GM19240 (cell line): ENCODE data around the gene OR52H1.
A peak's percentile ranks its signal among the peaks of the same experiment; 100 is the strongest.
"Not testable (repeated sequence)": the region's sequence is repeated elsewhere in the genome, so short reads cannot be mapped to it uniquely, and the experiment has no call there.

Experiments used
- DNase-seq: peaks from one replicate; pipeline ENCODE4 v3.0.0; 2011; ENCODE audit warnings: low spot score; ENCODE audit not compliant: insufficient read length

OR52H1 gene

DNA sequence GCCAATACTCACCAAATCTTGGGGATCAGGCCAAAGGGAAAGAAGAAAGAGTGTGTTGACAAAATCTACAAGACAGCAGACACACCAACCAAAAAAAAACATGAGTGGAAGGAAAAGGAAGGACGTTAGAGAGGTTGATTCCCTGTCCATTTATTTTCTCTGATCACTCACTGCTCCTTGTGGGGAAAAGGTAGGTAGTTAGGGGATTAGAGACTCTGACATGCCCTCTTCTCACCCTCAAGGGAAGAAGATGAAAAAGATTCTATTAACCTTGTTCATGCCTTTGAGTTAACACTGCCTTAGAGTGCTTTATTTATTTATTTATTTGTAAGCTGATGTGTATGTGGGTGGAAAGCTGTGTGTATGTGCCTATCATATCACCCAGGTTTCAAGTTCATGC is at the start of gene OR52H1:
Gene OR52H1 (minus strand): TSS at position 101 of the 400 bp plus-strand sequence. CDS start 3,035 bp downstream, outside the sequence.
- DNase-seq: no peak

DNA sequence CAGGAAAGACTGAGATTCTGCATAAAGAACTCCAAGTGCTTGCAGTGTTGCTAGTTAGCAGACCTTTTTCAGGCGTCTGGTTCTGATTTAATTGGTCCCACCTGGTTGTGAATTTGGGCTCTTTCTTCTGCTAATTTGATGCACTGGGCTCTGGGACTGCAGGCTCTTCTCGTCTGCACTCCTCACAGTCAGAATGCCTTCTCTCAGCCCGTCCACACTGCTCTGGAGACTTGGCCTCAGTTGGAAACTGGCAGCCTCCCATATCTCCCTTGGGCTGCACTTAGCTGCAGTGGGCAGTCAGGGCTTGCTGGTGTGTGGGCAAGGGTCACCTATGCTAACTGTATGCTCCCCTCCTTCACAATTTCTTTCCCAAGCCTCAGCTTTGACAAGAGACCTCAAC is 49.6 kb upstream of the OR52H1 start:
- DNase-seq: no peak

DNA sequence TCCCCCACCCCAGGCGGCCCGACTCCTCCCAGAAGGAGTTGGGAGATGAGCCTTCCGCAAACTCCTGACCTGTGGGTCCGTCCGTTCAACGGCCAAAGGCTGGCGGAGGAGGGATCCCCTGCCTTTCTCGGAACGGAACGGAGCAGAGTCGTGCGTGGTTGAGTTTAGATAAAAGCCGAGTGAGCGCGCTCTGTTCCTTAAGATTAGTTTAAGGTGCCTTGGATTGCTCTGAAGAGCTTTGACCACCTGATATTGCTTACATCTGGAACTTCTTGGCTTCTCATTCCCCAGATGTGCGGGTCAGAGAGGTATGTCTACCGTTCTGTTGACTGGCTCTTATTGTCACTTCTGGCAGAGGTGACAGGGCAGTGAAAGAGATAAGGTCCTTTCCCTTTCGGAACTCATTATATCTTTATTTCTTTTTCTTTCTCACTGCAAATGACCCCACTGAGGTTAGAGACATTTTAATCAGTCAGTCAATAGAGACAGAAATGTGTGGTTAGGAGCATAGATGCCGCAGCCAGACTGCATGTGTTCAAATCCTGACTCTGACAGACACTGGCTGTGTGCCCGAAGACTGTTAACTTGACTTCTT is 48.4 kb upstream of the OR52H1 start, which contains the start of gene TRIM6:
Gene TRIM6 (plus strand): TSS at position 31 of the 595 bp plus-strand sequence. CDS start 261 bp downstream, at position 292.
- peak; percentile 11 for DNase-seq

DNA sequence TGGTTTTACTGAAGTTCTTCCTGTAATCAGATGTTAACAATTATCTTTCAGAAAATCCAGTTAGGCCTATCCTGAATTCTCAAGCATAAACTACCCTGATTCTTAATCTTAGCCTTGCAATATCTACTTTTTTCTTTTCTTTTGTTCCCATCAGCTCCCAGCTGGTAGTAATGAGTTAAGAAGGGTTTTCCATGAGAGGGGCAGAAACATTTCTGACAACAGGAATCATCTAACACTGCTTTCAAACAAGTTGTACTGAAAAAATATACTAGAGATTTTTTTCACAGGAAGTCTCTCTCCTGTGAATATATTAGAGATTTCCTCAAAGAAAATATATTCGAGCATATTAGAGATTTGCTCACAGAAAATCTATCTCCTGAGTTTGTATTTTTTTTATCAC is 44.8 kb upstream of the OR52H1 start:
- DNase-seq: no peak

DNA sequence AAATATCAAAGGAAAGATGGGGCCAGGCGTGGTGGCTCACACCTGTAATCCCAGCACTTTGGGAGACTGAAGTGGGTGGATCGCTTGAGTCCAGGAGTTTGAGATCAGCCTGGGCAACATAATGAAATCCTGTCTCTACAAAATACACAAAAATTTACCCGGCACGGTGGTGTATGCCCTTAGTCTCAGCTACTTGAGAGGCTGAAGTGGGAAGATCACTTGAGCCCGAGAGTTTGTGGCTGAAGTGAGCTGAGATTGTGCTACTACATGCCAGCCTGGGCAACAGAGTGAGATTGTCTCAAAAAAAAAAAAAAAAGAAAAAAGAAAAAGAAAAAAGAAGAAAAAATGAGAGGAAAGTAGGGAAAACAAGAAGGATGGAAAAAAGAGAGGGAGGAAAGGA is 44.3 kb upstream of the OR52H1 start:
- DNase-seq: no peak

DNA sequence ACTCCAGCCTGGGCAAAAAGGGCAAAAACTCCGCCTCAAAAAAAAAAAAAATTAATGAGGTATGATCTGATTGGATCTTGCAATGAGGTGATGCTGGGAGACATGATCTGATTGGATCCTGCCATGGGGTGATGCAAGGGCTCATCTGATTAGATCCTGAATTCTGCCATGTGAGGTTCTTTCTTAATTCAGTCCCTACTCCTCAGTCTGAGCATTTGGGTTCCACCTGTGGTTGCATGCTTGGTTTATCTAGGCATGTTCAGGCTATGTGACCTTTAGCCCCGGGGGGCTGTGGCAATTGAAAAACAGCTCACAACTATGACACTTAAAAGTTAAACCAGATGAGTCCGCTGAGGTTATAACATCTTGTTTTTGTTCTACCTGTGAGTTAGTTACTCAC is 43.3 kb upstream of the OR52H1 start:
- no peak for DNase-seq

DNA sequence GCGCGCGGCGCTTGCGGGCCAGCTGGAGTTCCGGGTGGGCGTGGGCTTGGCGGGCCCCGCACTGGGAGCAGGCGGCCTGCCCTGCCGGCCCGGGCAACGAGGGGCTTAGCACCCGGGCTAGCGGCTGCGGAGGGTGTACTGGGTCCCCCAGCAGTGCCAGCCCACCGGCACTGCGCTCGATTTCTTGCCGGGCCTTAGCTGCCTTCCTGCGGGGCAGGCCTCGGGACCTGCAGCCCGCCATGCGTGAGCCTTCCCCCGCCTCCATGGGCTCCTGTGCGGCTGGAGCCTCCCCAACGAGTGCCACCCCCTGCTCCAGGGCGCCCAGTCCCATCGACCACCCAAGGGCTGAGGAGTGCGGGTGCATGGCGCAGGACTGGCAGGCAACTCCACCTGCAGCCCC is 41.6 kb upstream of the OR52H1 start:
- DNase-seq: not testable (repeated sequence)

DNA sequence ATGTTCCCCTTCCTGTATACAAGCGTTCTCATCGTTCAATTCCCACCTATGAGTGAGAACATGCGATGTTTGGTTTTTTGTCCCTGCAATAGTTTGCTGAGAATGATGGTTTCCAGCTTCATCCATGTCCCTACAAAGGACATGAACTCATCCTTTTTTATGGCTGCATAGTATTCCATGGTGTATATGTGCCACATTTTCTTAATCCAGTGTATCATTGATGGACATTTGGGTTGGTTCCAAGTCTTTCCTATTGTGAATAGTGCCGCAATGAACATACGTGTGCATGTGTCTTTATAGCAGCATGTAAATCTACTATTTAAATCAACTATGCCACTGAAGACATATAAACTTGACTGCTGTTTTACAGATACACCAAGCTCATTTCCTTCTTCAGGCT is 36.1 kb upstream of the OR52H1 start:
- not testable (repeated sequence) for DNase-seq

DNA sequence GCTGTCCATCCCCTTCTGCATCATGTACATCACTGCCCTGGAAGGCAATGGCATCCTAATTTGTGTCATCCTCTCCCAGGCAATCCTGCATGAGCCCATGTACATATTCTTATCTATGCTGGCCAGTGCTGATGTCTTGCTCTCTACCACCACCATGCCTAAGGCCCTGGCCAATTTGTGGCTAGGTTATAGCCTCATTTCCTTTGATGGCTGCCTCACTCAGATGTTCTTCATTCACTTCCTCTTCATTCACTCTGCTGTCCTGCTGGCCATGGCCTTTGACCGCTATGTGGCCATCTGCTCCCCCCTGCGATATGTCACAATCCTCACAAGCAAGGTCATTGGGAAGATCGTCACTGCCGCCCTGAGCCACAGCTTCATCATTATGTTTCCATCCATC is 32.7 kb upstream of the OR52H1 start:
- DNase-seq: no peak

DNA sequence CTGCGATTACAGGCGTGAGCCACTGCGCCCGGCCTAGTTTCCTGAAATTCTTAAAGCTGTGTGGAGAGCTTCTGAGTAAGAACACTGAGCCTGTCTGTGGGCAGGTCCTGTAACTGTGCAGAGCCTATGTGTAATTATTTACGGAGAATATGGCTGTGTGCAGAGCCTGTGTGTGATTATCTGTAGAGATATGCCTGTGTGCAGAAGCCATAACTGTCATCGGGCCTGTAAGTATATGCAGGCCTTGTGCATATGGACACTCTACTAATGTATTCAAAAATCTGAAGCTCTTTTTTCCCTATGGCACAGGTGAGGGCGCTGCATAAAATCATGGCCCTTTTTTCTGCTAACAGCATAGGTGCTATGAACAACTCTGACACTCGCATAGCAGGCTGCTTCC is 32.2 kb upstream of the OR52H1 start, which contains the start of gene OR52B6:
Gene OR52B6 (plus strand): TSS at position 301 of the 400 bp plus-strand sequence. CDS start 0 bp downstream, at position 301.
- no peak for DNase-seq

DNA sequence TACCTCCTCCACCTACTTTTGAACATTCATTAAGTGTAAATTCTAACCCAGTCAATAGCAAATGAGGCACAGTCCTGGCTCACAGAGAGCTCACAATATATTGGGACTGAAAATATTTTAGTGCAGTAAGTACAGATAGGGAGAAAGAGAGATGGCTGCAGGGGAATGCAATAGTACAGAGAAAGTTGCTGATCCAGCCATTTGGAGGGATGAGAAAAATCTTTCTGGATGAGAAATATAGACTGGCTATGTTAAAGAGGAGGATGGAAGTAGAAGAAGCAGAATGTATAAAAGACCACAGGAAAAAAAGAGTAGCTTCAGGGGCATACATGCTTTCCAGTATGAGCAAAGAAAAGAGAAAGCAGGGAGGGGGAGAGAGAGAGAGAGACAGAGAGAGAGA is 28.8 kb upstream of the OR52H1 start:
- DNase-seq: no peak

DNA sequence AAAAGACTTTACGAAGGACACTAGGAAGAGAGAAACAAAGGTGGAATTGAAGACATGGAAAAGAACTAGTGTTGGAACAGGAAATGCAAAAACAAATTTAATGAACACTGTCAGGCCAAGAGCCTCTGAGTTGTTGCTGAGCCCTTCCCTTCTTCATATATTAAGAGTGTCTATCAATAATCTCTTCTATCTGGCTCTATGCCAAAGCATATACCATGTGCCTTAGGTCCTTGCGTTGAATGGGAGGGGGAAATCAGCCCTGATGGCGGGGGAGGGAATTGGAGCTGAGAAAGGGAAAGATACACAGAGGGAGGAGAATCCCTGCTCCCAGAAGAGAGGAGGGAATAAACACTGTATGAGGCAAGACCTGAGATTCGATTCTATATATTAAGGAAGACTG is 26.8 kb upstream of the OR52H1 start:
- DNase-seq: no peak

DNA sequence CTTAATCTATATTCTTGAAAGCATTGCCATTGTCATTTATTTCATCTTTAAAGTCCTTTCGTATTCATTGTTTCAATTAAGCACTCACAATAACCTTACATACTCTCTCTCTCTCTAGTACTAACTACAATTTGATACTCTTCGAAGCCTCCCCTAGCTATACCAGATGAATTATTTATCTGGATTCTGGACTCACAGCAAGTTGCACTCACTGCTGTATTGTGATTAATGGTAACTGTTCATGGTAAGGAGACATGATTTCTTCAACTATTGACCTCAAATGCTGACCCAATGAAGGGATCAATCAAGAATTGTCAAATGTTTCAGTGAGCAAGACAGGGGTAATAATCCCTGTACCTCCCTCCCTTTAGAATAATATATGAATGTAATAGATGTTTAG is 26.3 kb upstream of the OR52H1 start:
- DNase-seq: no peak

DNA sequence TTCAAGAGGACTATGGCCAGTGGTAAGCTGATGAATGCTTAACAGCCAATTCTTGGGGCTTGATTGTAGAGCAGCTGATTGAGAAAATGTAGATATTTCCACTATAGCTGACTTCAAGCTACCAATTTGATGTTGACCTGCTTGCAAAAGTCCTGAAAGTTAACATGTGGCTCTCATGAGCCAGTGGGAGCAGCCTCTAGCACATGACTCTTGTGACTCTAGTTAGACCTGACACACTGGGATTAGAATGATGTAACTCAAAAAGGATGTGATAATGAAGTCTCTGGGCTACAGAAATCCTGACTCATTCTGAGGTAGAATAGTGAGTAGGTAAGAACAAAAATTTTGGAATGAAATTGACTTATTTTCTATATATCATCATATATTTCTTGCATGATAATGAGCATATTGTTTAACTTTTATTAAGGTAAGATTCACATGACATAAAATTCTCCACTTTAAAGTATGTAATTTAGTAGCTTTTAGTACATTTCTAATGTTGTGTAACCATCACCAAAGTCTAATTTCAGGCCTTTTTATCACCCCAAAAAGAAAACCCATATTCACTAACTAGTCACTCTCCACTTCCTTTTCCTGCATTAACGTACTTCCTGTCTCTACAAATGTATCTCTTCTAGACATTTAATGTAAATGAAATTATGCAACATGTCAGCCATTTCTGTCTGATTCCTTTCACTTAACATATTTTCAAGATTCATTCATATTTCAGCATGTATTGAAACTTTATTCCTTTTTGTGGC is 16.1 kb upstream of the OR52H1 start:
- no peak for DNase-seq

DNA sequence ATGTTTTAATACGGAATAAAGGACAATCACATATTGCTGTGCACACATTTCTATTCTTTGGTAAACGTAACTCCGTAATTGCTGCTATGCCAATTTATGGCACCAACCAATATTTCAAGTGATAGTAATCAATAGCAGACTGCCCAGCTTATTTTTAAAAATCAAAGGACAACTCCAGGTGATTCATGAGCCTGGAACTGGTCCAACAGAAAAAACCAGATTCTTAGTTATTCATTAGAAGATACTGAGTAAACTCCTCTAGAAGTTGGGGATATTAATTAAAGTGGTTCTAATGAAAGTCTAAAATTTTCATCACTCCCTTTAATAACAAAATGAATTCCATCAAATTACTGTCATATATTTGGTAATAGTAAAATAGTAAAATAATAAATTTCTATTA is 9.4 kb upstream of the OR52H1 start:
- no peak for DNase-seq

DNA sequence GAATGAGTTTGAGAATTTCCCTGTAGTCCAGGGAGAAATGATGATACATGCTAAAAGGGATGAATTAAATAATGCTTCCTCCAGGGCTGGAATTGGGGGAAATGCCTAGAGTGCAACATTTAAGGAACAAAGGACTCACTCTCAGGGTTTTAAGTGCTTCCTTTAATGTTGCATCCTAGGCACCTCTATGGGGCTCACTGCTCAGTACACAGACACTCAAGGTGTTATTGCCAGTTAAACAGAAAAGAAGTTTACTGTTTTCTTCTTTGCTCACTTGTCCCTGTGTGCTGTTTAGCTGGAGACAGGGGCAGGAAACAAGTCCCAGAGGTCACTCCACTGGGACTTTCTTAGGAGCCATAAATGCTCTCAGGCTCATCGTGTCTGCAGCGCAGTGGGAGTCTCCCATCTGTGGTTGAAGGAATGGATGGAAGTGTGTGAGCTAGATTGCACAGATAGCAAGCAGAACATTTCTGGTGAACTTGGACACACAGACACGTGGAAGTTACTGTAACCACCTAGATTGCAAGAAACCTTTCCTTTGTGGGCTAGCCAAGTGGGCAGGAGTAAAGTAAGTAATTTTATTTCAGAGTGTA is 8.4 kb upstream of the OR52H1 start:
- DNase-seq: no peak

DNA sequence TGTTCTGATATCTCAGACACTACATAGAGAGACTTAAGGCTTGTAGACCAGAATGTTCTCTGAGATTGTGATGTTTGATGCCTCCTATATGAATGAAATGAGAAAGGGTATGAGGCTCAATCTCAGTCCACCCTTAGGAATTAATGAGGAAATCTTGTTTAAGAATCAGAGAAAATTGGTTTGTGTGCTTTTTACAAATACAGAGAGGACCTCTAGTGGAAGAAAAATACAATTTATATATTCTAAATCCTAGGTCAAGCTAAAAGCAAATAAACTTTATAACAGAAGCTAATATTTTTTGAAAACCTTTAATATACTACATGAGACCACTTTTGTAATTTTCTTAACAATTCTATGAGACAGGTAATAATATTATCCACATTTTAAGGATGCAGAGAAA is 5.0 kb upstream of the OR52H1 start:
- DNase-seq: no peak

DNA sequence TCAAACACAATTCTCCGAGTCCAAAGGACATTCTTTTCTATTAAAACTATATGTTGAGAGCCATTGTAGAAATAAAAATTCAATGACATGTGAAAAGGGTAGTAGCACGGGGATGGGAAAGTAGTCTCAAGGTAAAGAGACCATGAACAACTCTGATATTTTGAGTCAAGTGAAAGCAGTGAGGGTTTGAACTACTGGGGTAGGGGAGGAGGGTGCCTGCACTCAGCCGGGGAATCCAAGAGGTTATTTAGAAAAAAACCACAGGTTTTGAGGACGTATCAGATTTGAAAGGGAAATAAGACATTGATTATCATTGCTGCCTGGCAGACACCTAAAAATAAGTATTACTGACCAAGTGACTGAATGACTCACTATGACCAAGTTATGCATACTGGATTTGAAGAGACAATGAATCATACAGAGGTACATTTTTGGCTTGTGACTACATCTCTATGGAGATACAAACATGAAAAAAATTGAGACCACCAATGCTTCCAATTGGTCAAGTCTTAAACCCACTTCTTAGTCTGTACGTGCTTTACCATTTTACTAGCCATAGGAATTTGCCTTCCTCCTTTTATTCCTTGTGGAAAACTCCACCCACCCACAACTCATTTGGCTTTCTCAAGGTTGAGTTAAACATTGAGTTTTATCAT is 2.2 kb upstream of the OR52H1 start:
- DNase-seq: no peak

DNA sequence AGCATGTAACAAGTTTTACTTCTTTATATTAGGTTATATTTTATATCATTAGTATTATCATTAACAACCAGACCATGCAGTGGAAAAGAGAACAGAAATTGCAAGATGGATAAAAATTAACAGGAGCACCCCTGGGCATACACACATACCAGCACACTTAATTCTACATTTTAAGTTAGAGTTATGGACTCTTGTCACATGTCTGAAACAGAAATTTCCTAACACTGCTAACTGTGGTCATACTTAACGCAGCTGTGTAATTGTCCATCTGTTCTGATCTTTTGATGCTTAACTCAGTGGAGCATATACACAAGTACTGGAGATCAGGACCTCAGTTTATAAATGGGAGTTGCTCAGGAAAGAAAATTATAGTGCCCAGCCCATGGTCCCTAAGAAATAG is 358 bp downstream of the OR52H1 start:
- DNase-seq: no peak

DNA sequence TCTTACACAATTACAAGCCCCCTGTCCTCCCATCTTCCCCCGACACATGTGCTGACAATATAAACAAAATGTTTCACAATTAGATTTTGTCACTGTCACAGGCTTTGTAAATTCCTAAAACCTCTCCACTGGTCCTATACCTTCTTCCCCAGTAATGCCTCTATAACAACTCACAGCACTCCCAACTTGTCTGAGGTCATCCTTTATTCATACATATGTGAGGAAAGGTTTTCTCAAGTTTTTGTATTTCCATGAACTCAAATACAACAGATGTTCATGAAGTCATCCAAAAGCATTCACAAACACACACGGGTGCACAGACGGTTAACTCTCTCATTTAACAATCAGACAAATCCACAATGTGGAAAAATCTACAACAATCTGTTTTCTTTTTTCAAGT is 1.9 kb downstream of the OR52H1 start:
- DNase-seq: no peak

DNA sequence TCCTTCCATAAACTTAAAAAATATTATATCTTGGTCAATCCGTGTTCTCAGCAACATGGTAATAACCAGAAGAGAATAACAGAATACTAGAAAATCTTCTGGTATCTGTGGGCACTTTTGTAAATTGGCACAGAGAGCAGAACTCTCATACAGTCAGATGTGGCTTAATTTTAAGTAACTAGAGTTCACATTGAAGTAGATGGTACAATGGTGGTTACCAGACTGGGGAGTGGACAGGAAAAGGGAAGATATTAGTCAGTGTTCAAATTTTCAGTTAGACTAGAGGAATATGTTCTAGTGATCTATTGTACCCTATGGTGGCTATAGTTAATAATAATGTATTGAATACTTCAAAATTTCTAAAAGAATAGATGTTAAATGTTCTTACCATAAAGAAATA is 6.9 kb downstream of the OR52H1 start:
- no peak for DNase-seq

DNA sequence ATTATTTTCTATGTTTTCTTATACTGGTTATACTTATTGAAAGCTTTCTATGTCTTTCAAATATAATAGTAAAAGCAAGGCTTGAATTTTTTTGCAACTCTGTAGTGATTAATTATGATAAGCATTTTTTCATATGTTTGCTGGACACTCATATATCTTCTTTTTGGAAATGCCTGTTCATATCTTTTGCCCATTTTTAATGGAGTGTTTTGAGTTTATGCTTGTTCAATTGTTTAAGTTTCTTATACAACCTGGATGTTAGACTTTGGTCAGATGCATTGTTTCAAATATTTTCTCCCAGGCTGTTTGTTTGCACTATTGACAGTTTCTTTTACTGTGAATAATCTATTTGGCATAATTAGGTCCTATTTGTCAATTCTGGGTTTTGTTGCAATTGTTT is 11.9 kb downstream of the OR52H1 start:
- DNase-seq: no peak
